B cell (primary cell): Measurements from ENCODE around the gene ZNF143. TPM values are rescaled to one million over a fixed set of nuclear protein-coding genes. Genes with fewer than 3 reads are reported as not detected.

Source experiments
- ATAC-seq: fragments of 200-7000 bp; cut with Tn5 transposase; one replicate; pipeline ENCODE4 v1.10.0; 2021; ENCODE audit warnings: low read depth, mild to moderate bottlenecking, moderate number of reproducible peaks, moderate library complexity
- CTCF ChIA-PET: fragments of 350-600 bp; sonication (Branson Sonifier 250); formaldehyde crosslinking; loops from one replicate; lab custom pipeline; 2021; ENCODE audit warnings: antibody characterized with exemption, inconsistent platforms; lab: Charles Lee
- POLR2A ChIA-PET: fragments of 350-600 bp; sonication (Branson Sonifier 250); formaldehyde crosslinking; loops from one replicate; lab custom pipeline; 2021; ENCODE audit warnings: antibody characterized with exemption; lab: Charles Lee
- DNase-seq: peaks from one replicate; pipeline ENCODE4 v3.0.0; 2013
- H2AFZ ChIP-seq: 2 replicates; pipeline ENCODE4 v1.6.1; 2012; ENCODE audit warnings: mild to moderate bottlenecking, low read depth, low read length; ENCODE audit not compliant: insufficient read depth, poor library complexity, severe bottlenecking
- H3K27ac ChIP-seq, 2 donors: 1 replicate in 1 of 2; 2 replicates in 1 of 2; pipeline ENCODE4 v1.5.1; 2012 to 2013; ENCODE audit warnings: low read length in 2 of 2, mild to moderate bottlenecking in 2 of 2, moderate library complexity in 1 of 2
- H3K27me3 ChIP-seq, 4 experiments: fragments of 200-600 bp in 1 of 4; sonication (generic) in 1 of 4; replicated peaks in 1 of 4; 1 replicate in 2 of 4; 2 replicates in 2 of 4; pipeline versions ENCODE4 v1.6.1 to v1.7.0; 2013 to 2016; ENCODE audit warnings: low read length in 3 of 4, mild to moderate bottlenecking in 2 of 4, mixed read lengths in 1 of 4, moderate library complexity in 1 of 4; ENCODE audit not compliant: insufficient read depth in 4 of 4, control insufficient read depth in 3 of 4; ENCODE audit errors: control extremely low read depth in 1 of 4
- H3K36me3 ChIP-seq, 2 experiments: replicated peaks in 1 of 2; 1 replicate in 1 of 2; 2 replicates in 1 of 2; pipeline versions ENCODE4 v1.6.1 to v1.7.1; 2013; ENCODE audit warnings: low read length in 1 of 2; ENCODE audit not compliant: insufficient read depth in 2 of 2, control insufficient read depth in 1 of 2; ENCODE audit errors: control extremely low read depth in 1 of 2, extremely low read depth in 1 of 2
- H3K4me1 ChIP-seq, 2 donors: fragments of 200-600 bp in 1 of 2; sonication (generic) in 1 of 2; 1 replicate in 1 of 2; 2 replicates in 1 of 2; pipeline versions ENCODE4 v1.5.1 to v1.6.1; 2013 to 2017; ENCODE audit warnings: low read length in 2 of 2; ENCODE audit not compliant: control insufficient read depth in 2 of 2, insufficient read depth in 2 of 2
- H3K4me2 ChIP-seq: replicated peaks from 2 replicates; pipeline ENCODE3; 2012; ENCODE audit warnings: mild to moderate bottlenecking, low read depth, low read length; ENCODE audit not compliant: poor library complexity, severe bottlenecking
- H3K4me3 ChIP-seq, 5 experiments: fragments of 200-600 bp in 1 of 5; sonication (generic) in 1 of 5; 1 replicate in 3 of 5; 2 replicates in 2 of 5; pipeline versions ENCODE4 v1.5.1 to v1.7.0; 2011 to 2016; ENCODE audit warnings: low read length in 4 of 5, mild to moderate bottlenecking in 4 of 5, low read depth in 2 of 5, control low read depth in 1 of 5, moderate library complexity in 1 of 5; ENCODE audit not compliant: insufficient read depth in 1 of 5; ENCODE audit errors: control extremely low read depth in 1 of 5, extremely low read depth in 1 of 5
- H3K79me2 ChIP-seq: fragments of 200-600 bp; sonication (generic); one replicate; pipeline ENCODE4 v1.6.0; 2016; ENCODE audit warnings: low read length; ENCODE audit not compliant: control insufficient read depth, insufficient read depth
- H3K9ac ChIP-seq: fragments of 200-600 bp; sonication (generic); 2 replicates; pipeline ENCODE4 v1.6.1; 2017; ENCODE audit warnings: mild to moderate bottlenecking, low read length, moderate library complexity
- H3K9me3 ChIP-seq, 3 donors: one replicate each; pipeline versions ENCODE4 v1.6.1 to v1.7.1; 2013; ENCODE audit warnings: low read length in 2 of 3; ENCODE audit not compliant: control insufficient read depth in 2 of 3, insufficient read depth in 1 of 3; ENCODE audit errors: control extremely low read depth in 1 of 3
- H4K20me1 ChIP-seq: 2 replicates; pipeline ENCODE4 v1.6.0; 2012; ENCODE audit warnings: mild to moderate bottlenecking, low read length; ENCODE audit not compliant: insufficient read depth, control insufficient read depth, poor library complexity, severe bottlenecking
- H3K27ac Mint-ChIP-seq: one replicate; pipeline ENCODE4 v1.8.0; 2021; ENCODE audit warnings: mixed read lengths
- H3K27me3 Mint-ChIP-seq: one replicate; pipeline ENCODE4 v1.8.0; 2021; ENCODE audit warnings: mixed read lengths
- H3K4me1 Mint-ChIP-seq: one replicate; pipeline ENCODE4 v1.8.0; 2021; ENCODE audit warnings: mixed read lengths
- H3K4me3 Mint-ChIP-seq: one replicate; pipeline ENCODE4 v1.8.0; 2021; ENCODE audit warnings: mixed read lengths
- H3K9me3 Mint-ChIP-seq: one replicate; pipeline ENCODE4 v1.8.0; 2022; ENCODE audit warnings: mixed read lengths; ENCODE audit not compliant: insufficient read depth
- EZH2 ChIP-seq: IDR thresholded peaks from 2 replicates; pipeline ENCODE4 v1.6.1; 2012; ENCODE audit warnings: borderline replicate concordance, low read depth, mild to moderate bottlenecking, moderate library complexity, low read length; ENCODE audit not compliant: insufficient read depth, poor library complexity, severe bottlenecking
- WGBS: methylation state at CpG from one replicate; pipeline ENCODE4 v1.1.5; 2013; ENCODE audit warnings: missing lambda C conversion rate; ENCODE audit not compliant: insufficient coverage; 5-methylcytosine and 5-hydroxymethylcytosine counted together
- intact Hi-C: fragments of 100-400 bp; cut with micrococcal nuclease; formaldehyde crosslinking; loops from one replicate; pipeline ENCODE4 v1.10.0; 2022
- polyA plus RNA-seq: library from polyadenylated mRNA; depleted of rRNA; stranded (reverse); fragments of >200 nt; gene quantifications from 2 replicates; pipeline ENCODE4 v1.2.3, GENCODE V29; 2012
- total RNA-seq, 2 donors: library from RNA; stranded (reverse); fragments of 120-200 nt in 1 of 2; gene quantifications; 1 replicate in 1 of 2; 2 replicates in 1 of 2; pipeline versions ENCODE4 v1.2.3 to v1.2.4, GENCODE V29; 2013 to 2022
- TF ChIP-seq, protein P1 (sequence below): fragments of 200-600 bp; IDR thresholded peaks from one replicate; pipeline ENCODE4 v1.8.0; 2022; ENCODE audit warnings: antibody characterized with exemption, mild to moderate bottlenecking

The ZNF143 gene
- total and polyA plus RNA-seq, 2 donors (not counting 1 experiment from before 2014, with no cell fraction given), result 35.7 to 54.9 TPM

DNA sequence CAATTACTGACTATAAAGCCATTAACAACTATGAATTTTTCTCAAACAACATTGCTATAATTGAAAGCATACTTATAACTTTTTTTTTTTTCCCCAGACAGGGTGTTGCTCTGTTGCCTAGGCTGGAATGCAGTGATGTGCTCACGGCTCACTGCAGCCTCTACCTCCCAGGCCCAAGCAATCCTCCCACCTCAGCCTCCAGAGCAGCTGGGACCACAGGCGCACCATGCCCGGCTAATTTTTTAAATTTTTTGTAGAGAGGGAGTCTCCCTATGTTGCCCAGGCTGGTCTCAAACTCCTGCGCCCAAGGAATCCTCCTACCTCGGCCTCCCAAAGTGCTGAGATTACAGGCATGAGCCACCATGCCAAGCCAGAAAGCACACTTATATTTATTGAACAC is 106.6 kb downstream of the ZNF143 start:
- WGBS, result no CpG with 5 or more reads among the region's 5 CpGs

DNA sequence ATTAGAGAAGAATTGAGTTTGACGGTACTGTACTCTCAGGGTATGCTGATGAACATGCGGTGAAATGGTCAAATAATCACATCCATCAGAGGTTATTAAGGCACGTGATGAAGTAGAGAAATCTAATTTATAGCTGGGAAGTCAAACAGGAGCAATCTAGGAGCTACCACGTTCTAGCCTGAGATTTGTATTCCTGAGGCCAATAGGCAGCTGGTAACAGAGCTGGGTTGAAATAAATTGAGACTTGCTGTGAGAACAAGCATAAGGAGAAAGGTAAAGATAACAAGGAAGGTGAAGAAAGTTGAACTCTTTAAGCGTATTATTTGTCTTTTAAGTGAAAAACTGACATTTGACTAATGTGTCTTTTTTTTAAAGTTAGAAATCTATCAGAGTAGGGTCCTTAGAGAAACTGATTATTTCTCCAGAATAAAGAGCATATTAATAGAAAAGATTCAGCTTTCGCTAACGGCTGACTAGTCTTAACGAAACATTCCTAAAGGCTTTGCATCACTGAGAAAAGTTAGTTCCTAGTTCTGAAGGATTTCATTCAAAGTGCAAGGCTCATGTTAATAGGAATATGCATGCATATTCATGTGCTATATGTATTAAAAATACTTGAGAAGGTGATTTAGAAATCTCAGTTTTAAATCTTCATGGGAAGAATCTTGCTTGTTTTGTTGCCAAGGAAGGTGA is 107.5 kb downstream of the ZNF143 start:
- Histone ChIP-seq H3K9me3 (no peaks in the 10 kb centered on the region), H3K36me3 (no peaks in the 10 kb centered on the region), H3K4me2 (peak overlapping the region; percentile 58), H4K20me1 (no peaks in the 10 kb centered on the region), H3K4me3 (peak overlapping the region in 1 of 5 experiments; percentile 28), H3K27me3 (no peaks in the 10 kb centered on the region), H3K79me2 (no peaks in the 10 kb centered on the region), H3K4me1 (peaks cover 39 to 45% of the 10 kb centered on the region in 2 donors), H3K9ac (peak overlapping the region; percentile 43), H3K27ac (peak overlapping the region; percentile 82 to 91), H2AFZ (no peak overlapping the region)
- peak; percentile 10 for DNase-seq
- WGBS, result 100% methylated on average over 1 of the region's 8 CpGs
- Mint-ChIP-seq H3K9me3 (no peaks in the 10 kb centered on the region), H3K4me3 (peak overlapping the region; percentile 62), H3K4me1 (peaks cover 52% of the 10 kb centered on the region), H3K27me3 (no peaks in the 10 kb centered on the region), H3K27ac (peak overlapping the region; percentile 90)
- no peak for ATAC-seq
- intact Hi-C loops, result no loop called here
- ChIA-PET CTCF (interaction anchor here (0.6 to 4.2 kb wide), 3 partner anchors 33 to 72 kb away, joined by 4 to 16 read pairs (median 4); no protein-coding TSS in a partner anchor), POLR2A (interaction anchor here (0.5 kb wide), 1 partner anchor 107 kb away, joined by 3 read pairs; no protein-coding TSS in a partner anchor)
- TF ChIP-seq, protein P1, sequence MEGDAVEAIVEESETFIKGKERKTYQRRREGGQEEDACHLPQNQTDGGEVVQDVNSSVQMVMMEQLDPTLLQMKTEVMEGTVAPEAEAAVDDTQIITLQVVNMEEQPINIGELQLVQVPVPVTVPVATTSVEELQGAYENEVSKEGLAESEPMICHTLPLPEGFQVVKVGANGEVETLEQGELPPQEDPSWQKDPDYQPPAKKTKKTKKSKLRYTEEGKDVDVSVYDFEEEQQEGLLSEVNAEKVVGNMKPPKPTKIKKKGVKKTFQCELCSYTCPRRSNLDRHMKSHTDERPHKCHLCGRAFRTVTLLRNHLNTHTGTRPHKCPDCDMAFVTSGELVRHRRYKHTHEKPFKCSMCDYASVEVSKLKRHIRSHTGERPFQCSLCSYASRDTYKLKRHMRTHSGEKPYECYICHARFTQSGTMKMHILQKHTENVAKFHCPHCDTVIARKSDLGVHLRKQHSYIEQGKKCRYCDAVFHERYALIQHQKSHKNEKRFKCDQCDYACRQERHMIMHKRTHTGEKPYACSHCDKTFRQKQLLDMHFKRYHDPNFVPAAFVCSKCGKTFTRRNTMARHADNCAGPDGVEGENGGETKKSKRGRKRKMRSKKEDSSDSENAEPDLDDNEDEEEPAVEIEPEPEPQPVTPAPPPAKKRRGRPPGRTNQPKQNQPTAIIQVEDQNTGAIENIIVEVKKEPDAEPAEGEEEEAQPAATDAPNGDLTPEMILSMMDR, result no peak
- TF ChIP-seq EZH2, result no peak

More for the DNA sequence above, 106.6 kb downstream of the ZNF143 start:
- Mint-ChIP-seq H3K4me3 (no peak overlapping the region), H3K27ac (no peak overlapping the region), H3K4me1 (peaks cover 52% of the 10 kb centered on the region), H3K9me3 (no peaks in the 10 kb centered on the region), H3K27me3 (no peaks in the 10 kb centered on the region)
- no peak for TF ChIP-seq EZH2
- peaks cover 39 to 42% of the 10 kb centered on the region in 2 donors for H3K4me1 ChIP-seq
- ChIA-PET POLR2A (no interaction called here), CTCF (interaction anchor here (0.7 kb wide), 1 partner anchor 1021 kb away, joined by 4 read pairs; no protein-coding TSS in a partner anchor)
- H2AFZ ChIP-seq, result no peak overlapping the region
- H3K79me2 ChIP-seq, result no peaks in the 10 kb centered on the region
- intact Hi-C loops, result no loop called here
- H3K36me3 ChIP-seq, result no peaks in the 10 kb centered on the region
- no peaks in the 10 kb centered on the region for H4K20me1 ChIP-seq
- ATAC-seq (no peak), DNase-seq (no peak)
- H3K27ac ChIP-seq, result no peak overlapping the region
- H3K9ac ChIP-seq, result no peak overlapping the region
- H3K4me2 ChIP-seq, result no peak overlapping the region
- no peak overlapping the region for H3K4me3 ChIP-seq
- no peaks in the 10 kb centered on the region for H3K9me3 ChIP-seq
- H3K27me3 ChIP-seq, result no peaks in the 10 kb centered on the region
